ENCODE results near the gene GRM5.

GRCh38 chr11:88543902-88544655, 521.7 kb downstream of the GRM5 start:
- TF ChIP-seq CTCF (IDR thresholded peaks at IDR 0.05; ENCODE audit: low read length) (peak; percentile 95), EZH2 (IDR thresholded peaks at IDR 0.05; ENCODE audit: borderline replicate concordance, low read length) (no peak)
